WTC11 (cell line): ENCODE measurements around the gene VWA8. TPM values are rescaled to one million over a fixed set of nuclear protein-coding genes. Genes with fewer than 3 reads are reported as not detected.
"Not testable (repeated sequence)": the region's sequence is repeated elsewhere in the genome, so short reads cannot be mapped to it uniquely, and the experiment has no call there.

Experiments
- ATAC-seq: fragments of 200-7000 bp; cut with Tn5 transposase; 2 replicates; pipeline ENCODE4 v1.10.0; 2021; ENCODE audit warnings: mild to moderate bottlenecking, moderate library complexity
- CTCF ChIA-PET: fragments of 300-600 bp; sonication (Branson Sonifier 250); formaldehyde crosslinking; loops from one replicate; lab custom pipeline; 2021; ENCODE audit warnings: antibody characterized with exemption; lab: Charles Lee
- POLR2A ChIA-PET: fragments of 350-600 bp; sonication (Branson Sonifier 250); formaldehyde crosslinking; loops from one replicate; lab custom pipeline; 2021; ENCODE audit warnings: antibody characterized with exemption; lab: Charles Lee
- DNase-seq: peaks from one replicate; pipeline ENCODE4 v3.0.0; 2021; ENCODE audit warnings: low spot score
- H3K27ac Mint-ChIP-seq: 2 replicates; pipeline ENCODE4 v1.8.0; 2021; ENCODE audit warnings: mixed read lengths
- H3K27me3 Mint-ChIP-seq: 2 replicates; pipeline ENCODE4 v1.8.0; 2021; ENCODE audit warnings: low read depth, mild to moderate bottlenecking, moderate library complexity, mixed read lengths
- H3K36me3 Mint-ChIP-seq: 2 replicates; pipeline ENCODE4 v1.8.0; 2021; ENCODE audit warnings: mixed read lengths
- H3K4me1 Mint-ChIP-seq: 2 replicates; pipeline ENCODE4 v1.8.0; 2022; ENCODE audit warnings: mixed read lengths
- H3K4me3 Mint-ChIP-seq: 2 replicates; pipeline ENCODE4 v1.8.0; 2021; ENCODE audit warnings: mild to moderate bottlenecking, moderate library complexity, mixed read lengths
- H3K9me3 Mint-ChIP-seq: 2 replicates; pipeline ENCODE4 v1.8.0; 2021; ENCODE audit warnings: mixed read lengths
- GABPB1 ChIP-seq: sonication (generic); formaldehyde crosslinking; IDR thresholded peaks from 2 replicates; pipeline ENCODE4 v1.8.1; 2023; ENCODE audit warnings: mild to moderate bottlenecking, missing genetic modification reagents
- GRHL2 ChIP-seq: fragments of 250-450 bp; sonication (Bioruptor Pico); IDR thresholded peaks from 2 replicates; pipeline ENCODE4 v1.8.0; 2022; ENCODE audit warnings: mild to moderate bottlenecking, moderate library complexity; ENCODE audit not compliant: insufficient replicate concordance, severe bottlenecking
- IRF2 ChIP-seq: sonication (generic); formaldehyde crosslinking; IDR thresholded peaks from 2 replicates; pipeline ENCODE4 v1.8.0; 2022; ENCODE audit warnings: low read depth, missing genetic modification reagents, borderline replicate concordance
- NFE2L1 ChIP-seq: sonication (generic); formaldehyde crosslinking; IDR thresholded peaks from 2 replicates; pipeline ENCODE4 v1.8.1; 2023; ENCODE audit warnings: missing genetic modification reagents
- SOX15 ChIP-seq: fragments of 250-450 bp; sonication (Bioruptor Pico); IDR thresholded peaks from 2 replicates; pipeline ENCODE4 v1.9.0; 2021; ENCODE audit warnings: mild to moderate bottlenecking
- SP1 ChIP-seq: sonication (generic); formaldehyde crosslinking; conservative IDR thresholded peaks from 2 replicates; pipeline ENCODE4 v1.8.1; 2022; ENCODE audit warnings: missing genetic modification reagents
- ZNF121 ChIP-seq: sonication (generic); formaldehyde crosslinking; IDR thresholded peaks from 2 replicates; pipeline ENCODE4 v1.8.0; 2023; ENCODE audit warnings: missing genetic modification reagents
- ZNF396 ChIP-seq: fragments of 250-450 bp; sonication (Bioruptor Pico); IDR thresholded peaks from 2 replicates; pipeline ENCODE4 v1.8.0; 2021; ENCODE audit warnings: mild to moderate bottlenecking, moderate library complexity, borderline replicate concordance
- ZNF423 ChIP-seq: fragments of 250-450 bp; sonication (Bioruptor Pico); IDR thresholded peaks from 2 replicates; pipeline ENCODE4 v2.1.2; 2022; ENCODE audit warnings: mild to moderate bottlenecking, moderate library complexity
- total RNA-seq: library from RNA; stranded (reverse); gene quantifications from 3 replicates; pipeline ENCODE4 v1.2.3, GENCODE V29; 2021
- TF ChIP-seq, protein P1 (sequence below): sonication (generic); formaldehyde crosslinking; IDR thresholded peaks from 2 replicates; pipeline ENCODE4 v1.8.1; 2023; ENCODE audit warnings: mild to moderate bottlenecking, missing genetic modification reagents
- TF ChIP-seq, protein P2 (sequence below): sonication (generic); formaldehyde crosslinking; IDR thresholded peaks from 2 replicates; pipeline ENCODE4 v1.8.1; 2023; ENCODE audit warnings: mild to moderate bottlenecking, moderate library complexity, missing genetic modification reagents
- TF ChIP-seq, protein P3 (sequence below): fragments of 200-600 bp; IDR thresholded peaks from 2 replicates; pipeline ENCODE4 v1.8.0; 2022; ENCODE audit warnings: antibody characterized with exemption
- TF ChIP-seq, protein P4 (sequence below): sonication (generic); formaldehyde crosslinking; IDR thresholded peaks from 2 replicates; pipeline ENCODE4 v1.8.1; 2022; ENCODE audit warnings: low read depth, missing genetic modification reagents, borderline replicate concordance
- TF ChIP-seq, protein P5 (sequence below): sonication (generic); formaldehyde crosslinking; conservative IDR thresholded peaks from 2 replicates; pipeline ENCODE4 v1.8.1; 2022; ENCODE audit warnings: mild to moderate bottlenecking, missing genetic modification reagents
- TF ChIP-seq, protein P6 (sequence below): sonication (generic); formaldehyde crosslinking; IDR thresholded peaks from 2 replicates; pipeline ENCODE4 v1.8.1; 2022; ENCODE audit warnings: mild to moderate bottlenecking, moderate library complexity, missing genetic modification reagents

Gene VWA8
- total RNA-seq, 1 experiment from 2014 or later = 19.9 TPM

DNA sequence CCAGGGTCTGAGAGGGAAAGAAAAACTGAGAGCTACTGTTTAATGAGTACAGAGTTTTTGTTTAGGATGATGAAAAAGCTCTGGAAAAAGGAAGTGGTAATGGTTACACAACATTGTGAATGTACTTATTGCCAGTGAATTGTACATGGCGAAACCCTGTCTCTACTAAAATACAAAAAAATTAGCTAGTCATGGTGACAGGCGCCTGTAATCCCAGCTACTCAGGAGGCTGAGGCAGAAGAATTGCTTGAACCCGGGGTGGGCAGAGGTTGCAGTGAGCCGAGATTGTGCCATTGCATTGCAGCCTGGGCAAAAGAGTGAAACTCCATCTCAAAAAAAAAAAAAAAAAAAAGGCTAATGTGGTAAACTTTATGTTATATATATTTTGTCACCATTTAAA, 96.3 kb downstream of the VWA8 start (continued):
- TF ChIP-seq, protein P1, sequence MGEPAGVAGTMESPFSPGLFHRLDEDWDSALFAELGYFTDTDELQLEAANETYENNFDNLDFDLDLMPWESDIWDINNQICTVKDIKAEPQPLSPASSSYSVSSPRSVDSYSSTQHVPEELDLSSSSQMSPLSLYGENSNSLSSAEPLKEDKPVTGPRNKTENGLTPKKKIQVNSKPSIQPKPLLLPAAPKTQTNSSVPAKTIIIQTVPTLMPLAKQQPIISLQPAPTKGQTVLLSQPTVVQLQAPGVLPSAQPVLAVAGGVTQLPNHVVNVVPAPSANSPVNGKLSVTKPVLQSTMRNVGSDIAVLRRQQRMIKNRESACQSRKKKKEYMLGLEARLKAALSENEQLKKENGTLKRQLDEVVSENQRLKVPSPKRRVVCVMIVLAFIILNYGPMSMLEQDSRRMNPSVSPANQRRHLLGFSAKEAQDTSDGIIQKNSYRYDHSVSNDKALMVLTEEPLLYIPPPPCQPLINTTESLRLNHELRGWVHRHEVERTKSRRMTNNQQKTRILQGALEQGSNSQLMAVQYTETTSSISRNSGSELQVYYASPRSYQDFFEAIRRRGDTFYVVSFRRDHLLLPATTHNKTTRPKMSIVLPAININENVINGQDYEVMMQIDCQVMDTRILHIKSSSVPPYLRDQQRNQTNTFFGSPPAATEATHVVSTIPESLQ (CRISPR knock-in tag) = no peak
- no peak for TF ChIP-seq GABPB1
- TF ChIP-seq, protein P2, sequence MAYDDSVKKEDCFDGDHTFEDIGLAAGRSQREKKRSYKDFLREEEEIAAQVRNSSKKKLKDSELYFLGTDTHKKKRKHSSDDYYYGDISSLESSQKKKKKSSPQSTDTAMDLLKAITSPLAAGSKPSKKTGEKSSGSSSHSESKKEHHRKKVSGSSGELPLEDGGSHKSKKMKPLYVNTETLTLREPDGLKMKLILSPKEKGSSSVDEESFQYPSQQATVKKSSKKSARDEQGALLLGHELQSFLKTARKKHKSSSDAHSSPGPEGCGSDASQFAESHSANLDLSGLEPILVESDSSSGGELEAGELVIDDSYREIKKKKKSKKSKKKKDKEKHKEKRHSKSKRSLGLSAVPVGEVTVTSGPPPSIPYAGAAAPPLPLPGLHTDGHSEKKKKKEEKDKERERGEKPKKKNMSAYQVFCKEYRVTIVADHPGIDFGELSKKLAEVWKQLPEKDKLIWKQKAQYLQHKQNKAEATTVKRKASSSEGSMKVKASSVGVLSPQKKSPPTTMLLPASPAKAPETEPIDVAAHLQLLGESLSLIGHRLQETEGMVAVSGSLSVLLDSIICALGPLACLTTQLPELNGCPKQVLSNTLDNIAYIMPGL (CRISPR knock-in tag) = no peak
- TF ChIP-seq SP1 = no peak
- no peak for TF ChIP-seq NFE2L1 (CRISPR knock-in tag)

DNA sequence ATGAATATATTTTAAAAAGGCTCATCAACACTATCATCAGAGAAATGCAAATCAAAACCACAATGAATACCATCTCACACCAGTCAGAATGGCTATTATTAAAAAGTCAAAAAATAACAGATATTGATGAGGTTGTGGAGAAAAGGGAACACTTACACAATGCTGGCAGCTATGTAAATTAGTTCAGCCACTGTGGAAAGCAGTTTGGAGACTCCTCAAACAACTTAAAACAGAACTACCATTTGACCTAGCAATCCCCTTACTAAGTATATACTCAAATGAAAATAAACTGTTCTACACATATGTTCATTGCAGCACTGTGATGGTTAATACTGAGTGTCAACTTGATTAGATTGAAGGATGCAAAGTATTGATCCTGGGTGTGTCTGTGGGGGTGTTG, 98.2 kb downstream of the VWA8 start:
- POLR2A ChIA-PET, CTCF ChIA-PET, H3K4me1 Mint-ChIP-seq, H3K36me3 Mint-ChIP-seq, H3K27me3 Mint-ChIP-seq, H3K4me3 Mint-ChIP-seq, H3K27ac Mint-ChIP-seq, ATAC-seq, H3K9me3 Mint-ChIP-seq, DNase-seq: not testable (repeated sequence)

DNA sequence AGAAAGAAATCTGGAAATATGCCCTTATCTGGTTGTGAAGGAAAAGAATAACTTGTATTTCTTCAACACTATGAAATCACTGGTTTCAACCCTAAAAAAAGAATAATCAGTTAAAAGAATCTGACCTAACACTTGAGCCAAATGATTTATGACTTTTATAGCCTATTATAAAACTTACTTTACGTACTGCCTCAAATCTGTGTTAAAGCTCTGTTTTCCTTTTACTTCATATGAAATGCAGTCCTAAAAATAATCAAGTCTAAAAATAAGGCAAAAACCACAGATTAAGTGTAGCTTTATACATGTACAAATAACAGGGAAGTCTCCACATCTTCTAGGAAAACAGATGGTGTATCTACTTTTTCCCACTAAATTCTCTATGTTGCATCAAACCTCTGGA, 101.3 kb downstream of the VWA8 start:
- ChIA-PET CTCF (interaction anchor here (1.0 kb wide), 1 partner anchor 192 kb away, joined by 4 read pairs; no protein-coding TSS in a partner anchor), POLR2A (interaction anchor here (0.7 kb wide), 1 partner anchor 1420 kb away, joined by 4 read pairs; no protein-coding TSS in a partner anchor)
- Mint-ChIP-seq H3K27me3 (no peaks in the 10 kb centered on the region), H3K27ac (no peak overlapping the region), H3K9me3 (no peaks in the 10 kb centered on the region), H3K4me3 (no peak overlapping the region), H3K36me3 (peaks cover 4% of the 10 kb centered on the region), H3K4me1 (no peaks in the 10 kb centered on the region)
- ATAC-seq = no peak
- no peak for DNase-seq
- TF ChIP-seq, protein P3, sequence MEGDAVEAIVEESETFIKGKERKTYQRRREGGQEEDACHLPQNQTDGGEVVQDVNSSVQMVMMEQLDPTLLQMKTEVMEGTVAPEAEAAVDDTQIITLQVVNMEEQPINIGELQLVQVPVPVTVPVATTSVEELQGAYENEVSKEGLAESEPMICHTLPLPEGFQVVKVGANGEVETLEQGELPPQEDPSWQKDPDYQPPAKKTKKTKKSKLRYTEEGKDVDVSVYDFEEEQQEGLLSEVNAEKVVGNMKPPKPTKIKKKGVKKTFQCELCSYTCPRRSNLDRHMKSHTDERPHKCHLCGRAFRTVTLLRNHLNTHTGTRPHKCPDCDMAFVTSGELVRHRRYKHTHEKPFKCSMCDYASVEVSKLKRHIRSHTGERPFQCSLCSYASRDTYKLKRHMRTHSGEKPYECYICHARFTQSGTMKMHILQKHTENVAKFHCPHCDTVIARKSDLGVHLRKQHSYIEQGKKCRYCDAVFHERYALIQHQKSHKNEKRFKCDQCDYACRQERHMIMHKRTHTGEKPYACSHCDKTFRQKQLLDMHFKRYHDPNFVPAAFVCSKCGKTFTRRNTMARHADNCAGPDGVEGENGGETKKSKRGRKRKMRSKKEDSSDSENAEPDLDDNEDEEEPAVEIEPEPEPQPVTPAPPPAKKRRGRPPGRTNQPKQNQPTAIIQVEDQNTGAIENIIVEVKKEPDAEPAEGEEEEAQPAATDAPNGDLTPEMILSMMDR = no peak
- no peak for TF ChIP-seq GABPB1
- TF ChIP-seq ZNF423 (CRISPR knock-in tag) = no peak

DNA sequence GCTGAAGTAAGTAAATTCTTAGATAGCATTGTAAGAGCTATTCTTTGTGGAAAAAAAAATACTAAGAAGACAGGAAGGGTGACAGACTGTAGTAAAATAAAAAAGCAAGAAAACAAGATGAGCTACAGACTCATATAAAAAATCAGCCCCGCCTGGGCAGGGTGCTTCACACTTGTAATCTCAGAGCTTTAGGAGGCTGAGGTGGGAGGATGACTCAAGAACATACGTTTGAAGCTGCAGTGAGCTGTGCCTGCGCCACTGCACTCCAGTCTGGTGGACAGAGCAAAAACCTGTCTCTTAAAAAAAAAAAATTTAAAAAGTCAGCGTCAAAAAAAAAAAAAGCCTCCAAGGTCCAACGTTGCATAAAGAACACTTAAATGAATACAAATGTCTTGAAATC, 102.1 kb downstream of the VWA8 start:
- ChIA-PET CTCF (interaction anchor here (0.6 to 1.0 kb wide), 2 partner anchors 187 to 191 kb away, joined by 3 to 4 read pairs; no protein-coding TSS in a partner anchor), POLR2A (interaction anchor here (0.7 kb wide), 3 partner anchors 251 to 1419 kb away, joined by 3 to 4 read pairs (median 3); partner anchors contain the start of gene SLC25A15)
- Mint-ChIP-seq H3K4me3 (no peak overlapping the region), H3K27ac (no peak overlapping the region), H3K27me3 (no peaks in the 10 kb centered on the region), H3K4me1 (no peaks in the 10 kb centered on the region), H3K9me3 (no peaks in the 10 kb centered on the region), H3K36me3 (peaks cover 7% of the 10 kb centered on the region)
- ATAC-seq (no peak), DNase-seq (no peak)
- TF ChIP-seq, protein P2 (CRISPR knock-in tag) = no peak
- TF ChIP-seq, protein P4, sequence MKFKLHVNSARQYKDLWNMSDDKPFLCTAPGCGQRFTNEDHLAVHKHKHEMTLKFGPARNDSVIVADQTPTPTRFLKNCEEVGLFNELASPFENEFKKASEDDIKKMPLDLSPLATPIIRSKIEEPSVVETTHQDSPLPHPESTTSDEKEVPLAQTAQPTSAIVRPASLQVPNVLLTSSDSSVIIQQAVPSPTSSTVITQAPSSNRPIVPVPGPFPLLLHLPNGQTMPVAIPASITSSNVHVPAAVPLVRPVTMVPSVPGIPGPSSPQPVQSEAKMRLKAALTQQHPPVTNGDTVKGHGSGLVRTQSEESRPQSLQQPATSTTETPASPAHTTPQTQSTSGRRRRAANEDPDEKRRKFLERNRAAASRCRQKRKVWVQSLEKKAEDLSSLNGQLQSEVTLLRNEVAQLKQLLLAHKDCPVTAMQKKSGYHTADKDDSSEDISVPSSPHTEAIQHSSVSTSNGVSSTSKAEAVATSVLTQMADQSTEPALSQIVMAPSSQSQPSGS = no peak
- TF ChIP-seq IRF2 (CRISPR knock-in tag) (no peak), SOX15 (CRISPR knock-in tag) (no peak), GRHL2 (no peak), ZNF121 (CRISPR knock-in tag) (no peak), ZNF396 (CRISPR knock-in tag) (no peak)
- TF ChIP-seq, protein P5, sequence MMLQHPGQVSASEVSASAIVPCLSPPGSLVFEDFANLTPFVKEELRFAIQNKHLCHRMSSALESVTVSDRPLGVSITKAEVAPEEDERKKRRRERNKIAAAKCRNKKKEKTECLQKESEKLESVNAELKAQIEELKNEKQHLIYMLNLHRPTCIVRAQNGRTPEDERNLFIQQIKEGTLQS (CRISPR knock-in tag) = no peak
- TF ChIP-seq, protein P6, sequence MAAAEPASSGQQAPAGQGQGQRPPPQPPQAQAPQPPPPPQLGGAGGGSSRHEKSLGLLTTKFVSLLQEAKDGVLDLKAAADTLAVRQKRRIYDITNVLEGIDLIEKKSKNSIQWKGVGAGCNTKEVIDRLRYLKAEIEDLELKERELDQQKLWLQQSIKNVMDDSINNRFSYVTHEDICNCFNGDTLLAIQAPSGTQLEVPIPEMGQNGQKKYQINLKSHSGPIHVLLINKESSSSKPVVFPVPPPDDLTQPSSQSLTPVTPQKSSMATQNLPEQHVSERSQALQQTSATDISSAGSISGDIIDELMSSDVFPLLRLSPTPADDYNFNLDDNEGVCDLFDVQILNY = no peak
